H9 (cell line): ENCODE results near the gene MYO1F. TPM values are rescaled to one million over a fixed set of nuclear protein-coding genes. Genes with fewer than 3 reads are reported as not detected.
A peak's percentile ranks its signal among the peaks of the same experiment; 100 is the strongest.

Experiments
- DNase-seq: peaks from one replicate; pipeline ENCODE4 v3.0.0-alpha.2; 2017
- H2AFZ ChIP-seq: one replicate; pipeline ENCODE4 v1.6.1; 2013; ENCODE audit warnings: mild to moderate bottlenecking, low read length, control low read depth, moderate library complexity
- H2AK5ac ChIP-seq: 2 replicates; pipeline ENCODE4 v1.6.1; 2013; ENCODE audit warnings: low read length, control low read depth, mixed read lengths; ENCODE audit not compliant: insufficient read length
- H2BK120ac ChIP-seq: one replicate; pipeline ENCODE4 v1.6.1; 2013; ENCODE audit warnings: low read depth, mild to moderate bottlenecking, low read length, control low read depth, inconsistent platforms; ENCODE audit not compliant: poor library complexity, severe bottlenecking
- H2BK12ac ChIP-seq: 2 replicates; pipeline ENCODE4 v1.6.1; 2013; ENCODE audit warnings: low read length, control low read depth, mixed read lengths, low read depth; ENCODE audit not compliant: insufficient read length
- H2BK15ac ChIP-seq: 2 replicates; pipeline ENCODE4 v1.6.1; 2013; ENCODE audit warnings: low read depth, low read length, control low read depth
- H2BK20ac ChIP-seq: one replicate; pipeline ENCODE4 v1.6.1; 2013; ENCODE audit warnings: low read depth, mild to moderate bottlenecking, low read length, control low read depth, inconsistent platforms; ENCODE audit not compliant: poor library complexity, severe bottlenecking
- H2BK5ac ChIP-seq: 2 replicates; pipeline ENCODE4 v1.6.1; 2013; ENCODE audit warnings: low read length, control low read depth, mixed read lengths; ENCODE audit not compliant: insufficient read length
- H3K14ac ChIP-seq: 2 replicates; pipeline ENCODE4 v1.6.1; 2013; ENCODE audit warnings: low read length, control low read depth; ENCODE audit not compliant: insufficient read depth
- H3K18ac ChIP-seq: 2 replicates; pipeline ENCODE4 v1.6.1; 2013; ENCODE audit warnings: low read depth, mild to moderate bottlenecking, mixed read lengths, low read length, control low read depth; ENCODE audit not compliant: insufficient read length
- H3K23ac ChIP-seq: 2 replicates; pipeline ENCODE4 v1.6.1; 2013; ENCODE audit warnings: low read length, control low read depth, mixed read lengths, low read depth; ENCODE audit not compliant: insufficient read length
- H3K23me2 ChIP-seq: 2 replicates; pipeline ENCODE4 v1.6.1; 2013; ENCODE audit warnings: low read depth, mild to moderate bottlenecking, mixed read lengths, low read length, control low read depth; ENCODE audit not compliant: insufficient read length, poor library complexity, severe bottlenecking
- H3K27ac ChIP-seq: 2 replicates; pipeline ENCODE4 v1.5.1; 2013; ENCODE audit warnings: low read length, control low read depth, mixed read lengths, low read depth; ENCODE audit not compliant: insufficient read length
- H3K27me3 ChIP-seq: 2 replicates; pipeline ENCODE4 v1.6.1; 2013; ENCODE audit warnings: low read length, control low read depth, inconsistent platforms; ENCODE audit not compliant: insufficient read depth
- H3K4ac ChIP-seq: 2 replicates; pipeline ENCODE4 v1.6.1; 2013; ENCODE audit warnings: low read depth, mild to moderate bottlenecking, control low read depth, inconsistent platforms, low read length, moderate library complexity
- H3K4me1 ChIP-seq: 2 replicates; pipeline ENCODE4 v1.6.1; 2013; ENCODE audit warnings: low read length, control low read depth, inconsistent platforms; ENCODE audit not compliant: insufficient read depth
- H3K4me2 ChIP-seq: 2 replicates; pipeline ENCODE4 v1.6.1; 2013; ENCODE audit warnings: low read length, control low read depth, mixed read lengths; ENCODE audit not compliant: insufficient read length, insufficient read depth
- H3K56ac ChIP-seq: 2 replicates; pipeline ENCODE4 v1.6.1; 2013; ENCODE audit warnings: low read depth, mild to moderate bottlenecking, mixed read lengths, low read length, control low read depth; ENCODE audit not compliant: insufficient read length
- H3K79me1 ChIP-seq: 2 replicates; pipeline ENCODE4 v1.6.1; 2013; ENCODE audit warnings: low read depth, mild to moderate bottlenecking, moderate library complexity, low read length, control low read depth, inconsistent platforms; ENCODE audit not compliant: insufficient read depth, poor library complexity, severe bottlenecking
- H3K79me2 ChIP-seq: 2 replicates; pipeline ENCODE4 v1.6.1; 2013; ENCODE audit warnings: low read length, control low read depth, inconsistent platforms; ENCODE audit not compliant: insufficient read depth
- H3K9ac ChIP-seq: 2 replicates; pipeline ENCODE4 v1.6.1; 2013; ENCODE audit warnings: low read length, control low read depth, mixed read lengths; ENCODE audit not compliant: insufficient read length; ENCODE audit errors: extremely low read depth
- H3K9me3 ChIP-seq: one replicate; pipeline ENCODE4 v1.6.1; 2013; ENCODE audit warnings: low read depth, low read length, inconsistent platforms; ENCODE audit not compliant: control insufficient read depth
- H3T11ph ChIP-seq: one replicate; pipeline ENCODE4 v1.6.1; 2013; ENCODE audit warnings: mild to moderate bottlenecking, low read length, control low read depth, inconsistent platforms
- H4K20me1 ChIP-seq: one replicate; pipeline ENCODE4 v1.6.1; 2013; ENCODE audit not compliant: control insufficient read depth, insufficient read length, insufficient read depth
- H4K5ac ChIP-seq: 2 replicates; pipeline ENCODE4 v1.6.1; 2013; ENCODE audit warnings: low read depth, mild to moderate bottlenecking, mixed read lengths, low read length, control low read depth; ENCODE audit not compliant: insufficient read length
- H4K8ac ChIP-seq: replicated peaks from 2 replicates; pipeline ENCODE4 v1.6.1; 2013; ENCODE audit warnings: low read length, control low read depth, mixed read lengths, low read depth; ENCODE audit not compliant: insufficient read length
- H4K91ac ChIP-seq: 2 replicates; pipeline ENCODE4 v1.6.1; 2013; ENCODE audit warnings: low read depth, mild to moderate bottlenecking, moderate library complexity, mixed read lengths, low read length, control low read depth; ENCODE audit not compliant: insufficient read length
- H3K27ac Mint-ChIP-seq, 3 experiments: 2 replicates in 2 of 3; 3 replicates in 1 of 3; pipeline ENCODE4 v1.8.0; 2020 to 2021; ENCODE audit warnings: mixed read lengths in 3 of 3, mild to moderate bottlenecking in 1 of 3, moderate library complexity in 1 of 3
- H3K27me3 Mint-ChIP-seq: 2 replicates; pipeline ENCODE4 v1.8.0; 2021; ENCODE audit warnings: low read depth, mild to moderate bottlenecking, moderate library complexity, mixed read lengths
- H3K36me3 Mint-ChIP-seq, 3 experiments: 2 replicates in 2 of 3; 3 replicates in 1 of 3; pipeline ENCODE4 v1.8.0; 2020 to 2021; ENCODE audit warnings: low read depth in 3 of 3, mixed read lengths in 3 of 3; ENCODE audit not compliant: insufficient read depth in 1 of 3
- H3K4me1 Mint-ChIP-seq, 2 experiments: 2 replicates each; pipeline ENCODE4 v1.8.0; 2020; ENCODE audit warnings: mixed read lengths in 2 of 2
- H3K4me3 Mint-ChIP-seq, 2 experiments: 2 replicates in 1 of 2; 3 replicates in 1 of 2; pipeline ENCODE4 v1.8.0; 2020 to 2021; ENCODE audit warnings: mild to moderate bottlenecking in 2 of 2, mixed read lengths in 2 of 2, moderate library complexity in 1 of 2
- H3K9me3 Mint-ChIP-seq, 2 experiments: 2 replicates in 1 of 2; 3 replicates in 1 of 2; pipeline ENCODE4 v1.8.0; 2020; ENCODE audit warnings: mild to moderate bottlenecking in 2 of 2, mixed read lengths in 2 of 2, moderate library complexity in 1 of 2
- CTCF ChIP-seq: fragments of 200-600 bp; sonication (generic); conservative IDR thresholded peaks from 3 replicates; pipeline ENCODE4 v1.8.0; 2021; ENCODE audit warnings: antibody characterized with exemption, mild to moderate bottlenecking
- WGBS: extraction: QIAGEN DNeasy Blood & Tissue Kit; methylation state at CpG from one replicate; pipeline ENCODE4 v1.1.7; 2013; ENCODE audit warnings: missing lambda C conversion rate, low lambda C conversion rate, mixed read lengths; ENCODE audit not compliant: insufficient read length; ENCODE audit errors: extremely low coverage; 5-methylcytosine and 5-hydroxymethylcytosine counted together
- total RNA-seq: library from RNA; stranded (reverse); gene quantifications from 2 replicates; pipeline ENCODE4 v1.2.1, GENCODE V29; 2021

Gene MYO1F
- total RNA-seq, 1 experiment from 2014 or later: 1.0 TPM

GRCh38 chr19:8529369-8530006, 47.8 kb downstream of the MYO1F start:
- Histone ChIP-seq H3K4ac (no peak overlapping the region), H2BK15ac (no peak overlapping the region), H3K27ac (no peak overlapping the region), H2AFZ (no peak overlapping the region), H2AK5ac (no peak overlapping the region), H3K27me3 (no peaks in the 10 kb centered on the region), H3K4me2 (no peak overlapping the region), H3K56ac (no peak overlapping the region), H2BK5ac (no peak overlapping the region), H3K23ac (no peak overlapping the region), H3K14ac (no peak overlapping the region), H2BK120ac (no peak overlapping the region), H3K23me2 (no peaks in the 10 kb centered on the region), H3K18ac (no peak overlapping the region), H2BK12ac (no peak overlapping the region), H3K9ac (no peak overlapping the region), H3K4me1 (peaks cover 3% of the 10 kb centered on the region; the same call in 1 of the 2 replicates), H4K8ac (no peak overlapping the region), H4K20me1 (no peaks in the 10 kb centered on the region), H3K79me1 (no peaks in the 10 kb centered on the region), H3K9me3 (no peaks in the 10 kb centered on the region), H4K5ac (no peak overlapping the region), H3K79me2 (no peaks in the 10 kb centered on the region), H4K91ac (no peak overlapping the region), H3T11ph (no peak overlapping the region), H2BK20ac (no peak overlapping the region)
- no peak for DNase-seq
- peaks cover 0 to 2% (median 0%) of the 10 kb centered on the region in 3 experiments; a peak in 3 of 7 replicates for H3K36me3 Mint-ChIP-seq
- WGBS: no CpG with 5 or more reads among the region's 4 CpGs
- peak overlapping the region in 1 of 3 experiments; percentile 21; a peak in 1 of 7 replicates for H3K27ac Mint-ChIP-seq
- H3K4me3 Mint-ChIP-seq: peak overlapping the region in 1 of 2 experiments; percentile 9; a peak in 1 of 5 replicates
- TF ChIP-seq CTCF: no peak
- peaks cover 5% of the 10 kb centered on the region for H3K27me3 Mint-ChIP-seq
- H3K9me3 Mint-ChIP-seq: no peaks in the 10 kb centered on the region; a peak in 1 of 5 replicates
- H3K4me1 Mint-ChIP-seq: peaks cover 10 to 22% of the 10 kb centered on the region in 2 experiments
